GM12872 (cell line): Measurements from ENCODE around the gene NUFIP2.

Experiments
- TF ChIP-seq, protein P1 (sequence below): IDR thresholded peaks from 3 replicates; pipeline ENCODE4 v1.5.1; 2011; ENCODE audit warnings: low read depth, mild to moderate bottlenecking, low read length, moderate library complexity; ENCODE audit not compliant: insufficient read depth

Gene NUFIP2, protein sequence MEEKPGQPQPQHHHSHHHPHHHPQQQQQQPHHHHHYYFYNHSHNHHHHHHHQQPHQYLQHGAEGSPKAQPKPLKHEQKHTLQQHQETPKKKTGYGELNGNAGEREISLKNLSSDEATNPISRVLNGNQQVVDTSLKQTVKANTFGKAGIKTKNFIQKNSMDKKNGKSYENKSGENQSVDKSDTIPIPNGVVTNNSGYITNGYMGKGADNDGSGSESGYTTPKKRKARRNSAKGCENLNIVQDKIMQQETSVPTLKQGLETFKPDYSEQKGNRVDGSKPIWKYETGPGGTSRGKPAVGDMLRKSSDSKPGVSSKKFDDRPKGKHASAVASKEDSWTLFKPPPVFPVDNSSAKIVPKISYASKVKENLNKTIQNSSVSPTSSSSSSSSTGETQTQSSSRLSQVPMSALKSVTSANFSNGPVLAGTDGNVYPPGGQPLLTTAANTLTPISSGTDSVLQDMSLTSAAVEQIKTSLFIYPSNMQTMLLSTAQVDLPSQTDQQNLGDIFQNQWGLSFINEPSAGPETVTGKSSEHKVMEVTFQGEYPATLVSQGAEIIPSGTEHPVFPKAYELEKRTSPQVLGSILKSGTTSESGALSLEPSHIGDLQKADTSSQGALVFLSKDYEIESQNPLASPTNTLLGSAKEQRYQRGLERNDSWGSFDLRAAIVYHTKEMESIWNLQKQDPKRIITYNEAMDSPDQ

DNA sequence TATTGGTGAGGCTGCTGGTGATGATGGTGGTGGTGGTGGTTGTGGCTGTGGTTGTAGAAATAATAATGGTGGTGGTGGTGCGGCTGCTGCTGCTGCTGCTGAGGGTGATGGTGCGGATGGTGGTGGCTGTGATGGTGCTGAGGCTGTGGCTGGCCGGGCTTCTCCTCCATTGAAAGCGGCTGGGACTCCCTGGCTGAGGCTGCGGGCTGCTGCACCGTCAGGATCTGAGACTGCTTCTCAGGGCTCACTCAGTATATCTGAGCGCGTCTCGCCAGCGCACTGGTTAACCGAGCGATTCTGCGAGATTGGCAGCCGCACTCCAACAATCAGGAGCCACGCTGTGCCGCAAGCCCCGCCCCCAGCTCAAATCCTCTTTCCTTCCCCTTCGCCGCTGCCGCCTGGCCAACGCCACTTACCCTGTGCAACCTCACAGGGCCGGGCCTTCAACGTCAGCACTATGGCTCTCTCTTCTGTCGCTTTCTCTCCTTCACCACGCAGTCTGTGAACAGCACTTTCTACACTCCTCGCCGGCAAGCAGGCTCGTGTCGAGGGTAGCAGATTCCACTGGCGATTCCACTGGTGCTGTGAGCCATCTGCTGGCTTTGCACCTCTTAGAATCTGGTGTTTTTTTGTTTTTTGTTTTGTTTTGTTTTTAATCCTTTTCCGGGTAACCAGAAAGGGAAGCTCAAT is at the start of gene NUFIP2:
TSS of gene NUFIP2 (minus strand) at position 259 of the 690 bp plus-strand sequence. CDS start at position 170, 89 bp downstream.
- TF ChIP-seq, protein P1, sequence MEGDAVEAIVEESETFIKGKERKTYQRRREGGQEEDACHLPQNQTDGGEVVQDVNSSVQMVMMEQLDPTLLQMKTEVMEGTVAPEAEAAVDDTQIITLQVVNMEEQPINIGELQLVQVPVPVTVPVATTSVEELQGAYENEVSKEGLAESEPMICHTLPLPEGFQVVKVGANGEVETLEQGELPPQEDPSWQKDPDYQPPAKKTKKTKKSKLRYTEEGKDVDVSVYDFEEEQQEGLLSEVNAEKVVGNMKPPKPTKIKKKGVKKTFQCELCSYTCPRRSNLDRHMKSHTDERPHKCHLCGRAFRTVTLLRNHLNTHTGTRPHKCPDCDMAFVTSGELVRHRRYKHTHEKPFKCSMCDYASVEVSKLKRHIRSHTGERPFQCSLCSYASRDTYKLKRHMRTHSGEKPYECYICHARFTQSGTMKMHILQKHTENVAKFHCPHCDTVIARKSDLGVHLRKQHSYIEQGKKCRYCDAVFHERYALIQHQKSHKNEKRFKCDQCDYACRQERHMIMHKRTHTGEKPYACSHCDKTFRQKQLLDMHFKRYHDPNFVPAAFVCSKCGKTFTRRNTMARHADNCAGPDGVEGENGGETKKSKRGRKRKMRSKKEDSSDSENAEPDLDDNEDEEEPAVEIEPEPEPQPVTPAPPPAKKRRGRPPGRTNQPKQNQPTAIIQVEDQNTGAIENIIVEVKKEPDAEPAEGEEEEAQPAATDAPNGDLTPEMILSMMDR: no peak

DNA sequence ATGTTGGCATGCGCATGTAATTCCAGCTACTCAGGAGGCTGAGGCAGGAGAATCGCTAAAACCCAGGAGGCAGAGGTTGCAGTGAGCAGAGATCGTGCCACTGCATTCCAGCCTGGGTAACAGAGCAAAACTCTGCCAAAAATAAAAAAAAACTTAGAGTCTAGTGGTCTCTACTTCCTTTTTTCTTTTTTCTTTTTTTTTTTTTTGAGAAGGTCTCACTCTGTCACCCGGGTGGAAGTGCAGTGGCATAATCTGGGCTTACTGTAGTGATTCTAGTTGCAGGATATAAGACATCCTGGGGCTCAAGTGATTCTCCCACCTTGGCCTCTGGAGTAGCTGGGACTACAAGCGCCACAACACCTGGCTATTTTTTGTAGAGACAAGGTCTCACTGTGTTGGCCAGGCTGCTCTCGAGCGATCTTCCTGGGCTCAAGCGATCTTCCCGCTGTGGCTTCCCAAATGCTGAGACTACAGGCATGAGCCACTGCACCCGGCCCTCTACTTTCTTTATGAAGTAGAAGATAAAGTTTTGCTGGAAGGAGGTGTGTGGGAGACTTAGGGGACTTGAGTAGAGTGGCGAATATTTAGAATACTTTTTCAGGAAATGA is 48.3 kb upstream of the NUFIP2 start:
- TF ChIP-seq, protein P1: no peak

DNA sequence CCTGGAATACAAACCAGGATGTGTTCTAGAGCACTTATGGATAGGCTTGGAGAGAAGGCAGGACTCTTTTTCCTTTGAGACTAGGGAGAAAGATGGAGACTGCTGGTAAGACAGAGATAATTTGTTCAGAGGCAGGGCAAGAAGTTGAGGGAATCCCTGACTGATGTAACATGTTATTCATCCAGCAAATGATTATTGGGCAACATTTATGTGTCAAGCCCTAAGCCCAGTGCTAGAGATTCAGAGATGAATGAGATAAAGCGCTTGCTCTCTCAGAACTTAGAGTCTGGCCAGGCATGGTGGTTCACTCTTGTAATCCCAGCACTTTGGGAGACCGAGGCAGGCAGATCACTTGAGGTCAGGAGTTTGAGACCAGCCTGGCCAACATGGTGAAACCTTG is 47.8 kb upstream of the NUFIP2 start:
- TF ChIP-seq, protein P1: no peak

DNA sequence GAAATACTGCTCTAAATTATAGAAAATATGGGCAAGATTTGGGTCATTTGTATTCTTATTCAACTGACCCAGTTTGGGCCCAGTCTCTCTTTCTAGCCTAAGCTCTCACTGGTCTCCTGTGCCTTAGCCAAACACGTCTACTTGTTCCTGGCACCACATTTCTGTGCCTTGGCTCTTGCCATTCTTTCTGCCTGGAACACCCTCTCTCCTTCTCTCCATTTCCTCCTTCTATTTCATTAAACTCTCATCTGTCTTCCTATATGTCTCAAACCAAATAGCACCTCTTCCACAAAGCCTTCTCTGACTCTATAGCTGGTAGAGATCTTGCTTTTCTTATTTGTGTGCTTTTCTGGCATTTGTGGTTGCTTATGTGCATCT is 37.7 kb upstream of the NUFIP2 start:
- TF ChIP-seq, protein P1: no peak

DNA sequence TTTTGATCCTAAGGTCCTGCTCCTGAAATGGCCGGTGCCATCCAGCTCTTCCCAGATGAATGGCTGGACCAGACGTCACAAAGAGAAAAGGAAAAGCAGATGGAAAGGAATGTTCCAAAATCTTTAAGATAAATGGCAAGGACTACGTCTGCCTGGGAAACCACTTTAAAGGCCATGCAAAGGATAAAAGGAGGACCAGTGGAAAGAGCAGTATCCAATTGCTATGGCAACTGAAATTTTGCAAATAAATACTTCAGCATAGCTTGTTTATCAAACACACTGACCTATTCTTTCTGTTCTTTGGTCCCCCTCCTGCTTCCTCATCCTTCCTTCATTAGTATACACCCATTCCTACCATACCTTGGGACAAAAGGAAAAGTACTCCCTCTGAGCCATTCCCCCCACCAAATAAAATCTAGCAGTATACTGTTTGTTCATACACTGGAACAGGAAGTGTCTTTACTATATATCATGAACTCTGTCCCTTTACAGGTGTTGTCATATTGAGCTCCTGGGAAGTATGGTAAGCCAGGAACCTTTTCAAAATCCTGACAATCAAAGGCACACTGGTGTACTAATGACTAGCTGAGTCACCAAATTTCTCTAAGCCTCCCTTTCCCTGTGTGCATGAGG is 37.2 kb upstream of the NUFIP2 start:
- TF ChIP-seq, protein P1: no peak

DNA sequence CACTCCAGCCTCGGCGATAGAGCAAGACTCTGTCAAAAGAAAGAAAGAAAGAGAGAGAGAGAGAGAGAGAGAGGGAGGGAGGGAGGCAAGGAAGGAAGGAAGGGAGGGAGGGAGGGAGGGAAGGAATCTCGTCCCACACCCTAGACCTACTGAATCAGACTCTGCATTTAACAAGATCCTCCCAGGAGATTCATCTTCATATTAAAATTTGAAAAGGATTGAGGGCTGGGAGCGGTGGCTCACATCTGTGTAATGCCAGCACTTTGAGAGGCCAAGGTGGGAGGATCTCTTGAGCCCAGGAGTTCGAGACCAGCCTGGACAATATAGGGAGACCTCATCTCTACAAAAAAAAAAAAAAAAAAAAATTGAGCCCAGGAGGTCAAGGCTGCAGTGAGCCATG is 33.5 kb upstream of the NUFIP2 start:
- TF ChIP-seq, protein P1: no peak
